ENCODE measurements around the gene SERPINC1.
"Not testable (repeated sequence)": the region's sequence is repeated elsewhere in the genome, so short reads cannot be mapped to it uniquely, and the experiment has no call there.

Gene SERPINC1

DNA sequence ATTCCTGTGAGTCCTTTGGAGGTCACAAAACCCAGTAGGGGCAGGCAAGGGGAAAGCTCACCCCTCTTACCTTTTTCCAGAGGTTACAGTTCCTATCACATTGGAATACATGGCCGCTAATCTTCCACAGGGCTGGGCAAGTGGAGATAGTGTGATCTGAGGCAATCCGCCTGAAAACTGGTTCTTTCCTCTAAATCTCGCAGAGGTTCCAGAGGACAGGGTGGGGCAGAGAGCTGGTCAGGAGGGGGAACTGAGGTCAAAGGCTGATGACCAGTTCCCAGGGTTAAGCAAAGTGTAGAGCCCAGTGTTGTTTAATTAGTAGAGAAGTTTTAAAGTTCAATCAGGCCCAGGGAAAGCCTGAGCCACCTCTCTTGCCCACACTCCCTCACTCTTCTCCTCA, at the start of gene SERPINC1:
SERPINC1 (minus strand) TSS at position 179 of the 400 bp plus-strand sequence; CDS start at position 111, 68 bp downstream.
- no peak for DNase-seq (ENCODE audit: low spot score)

DNA sequence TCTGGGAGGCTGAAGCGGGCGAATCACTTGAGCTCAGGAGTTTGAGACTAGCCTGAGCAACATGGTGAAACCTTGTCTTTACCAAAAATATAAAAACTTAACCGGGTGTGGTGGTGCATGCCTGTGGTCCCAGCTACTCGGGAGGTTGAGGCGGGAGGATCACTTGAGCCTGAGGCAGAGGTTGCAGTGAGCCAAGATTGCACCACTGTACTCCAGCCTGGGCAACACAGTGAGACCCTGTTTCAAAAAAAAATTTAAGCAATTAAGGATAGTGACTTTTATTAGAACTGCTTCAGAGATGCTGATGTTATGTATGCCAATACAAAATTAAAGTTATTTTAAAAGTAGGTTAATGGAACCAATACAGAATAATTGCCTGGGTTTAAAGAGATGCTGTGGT, 48.8 kb upstream of the SERPINC1 start:
- not testable (repeated sequence) for DNase-seq (ENCODE audit: low spot score)

DNA sequence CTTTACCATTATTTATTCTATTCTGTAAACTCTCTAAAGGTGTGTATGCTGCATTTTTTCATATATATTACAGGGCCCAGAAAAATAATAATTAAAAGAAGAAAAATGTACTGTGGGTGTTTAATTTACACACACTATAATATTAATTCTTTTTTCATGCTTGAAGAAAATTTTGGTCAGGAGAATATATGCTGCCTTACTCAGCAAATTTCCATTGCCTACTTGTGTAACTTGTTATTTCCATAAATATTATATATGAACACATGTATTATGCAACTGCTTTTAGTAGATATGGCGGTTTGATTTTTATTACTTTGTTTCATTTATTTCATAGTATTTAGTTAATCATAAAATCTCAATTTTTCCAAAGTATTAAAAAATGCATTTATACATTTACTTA, 46.4 kb upstream of the SERPINC1 start:
- DNase-seq (ENCODE audit: low spot score), result no peak

DNA sequence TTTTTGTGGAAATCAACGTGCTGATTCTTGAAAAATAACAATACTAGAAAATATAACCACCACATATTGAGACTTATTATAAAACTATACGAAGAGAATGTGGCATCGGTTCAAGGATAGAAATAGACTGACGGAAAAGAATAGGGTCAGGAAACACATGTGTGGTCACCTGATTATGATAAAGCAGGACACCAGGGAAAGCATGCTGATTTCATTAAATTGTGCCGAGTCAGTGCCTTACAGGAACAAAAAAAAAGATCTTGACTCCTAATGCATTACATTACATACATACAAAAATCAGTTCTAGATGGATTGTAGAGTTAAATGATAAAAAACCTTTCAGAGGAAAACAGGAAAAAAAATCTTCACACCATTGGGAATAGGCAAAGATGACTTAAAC, 43.5 kb upstream of the SERPINC1 start:
- DNase-seq (ENCODE audit: low spot score), result no peak

DNA sequence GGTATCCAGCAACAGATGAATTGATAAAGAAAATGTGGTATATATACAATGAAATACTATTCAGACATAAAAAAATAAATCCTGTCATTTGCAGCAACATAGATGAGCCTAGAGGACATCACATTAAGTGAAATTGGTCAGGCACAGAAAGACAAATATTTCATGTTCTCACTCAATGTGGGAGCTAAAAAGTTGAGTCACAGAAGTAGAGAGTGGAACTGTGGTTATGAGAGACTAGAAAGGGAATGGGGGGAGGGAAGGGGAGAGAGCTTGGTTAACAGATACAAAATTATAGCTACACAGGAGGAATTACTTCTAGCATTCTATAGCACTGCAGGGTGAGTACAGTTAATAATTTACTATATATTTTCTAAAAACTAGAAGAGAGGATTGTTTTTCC, 37.1 kb upstream of the SERPINC1 start:
- DNase-seq (ENCODE audit: low spot score), result no peak

DNA sequence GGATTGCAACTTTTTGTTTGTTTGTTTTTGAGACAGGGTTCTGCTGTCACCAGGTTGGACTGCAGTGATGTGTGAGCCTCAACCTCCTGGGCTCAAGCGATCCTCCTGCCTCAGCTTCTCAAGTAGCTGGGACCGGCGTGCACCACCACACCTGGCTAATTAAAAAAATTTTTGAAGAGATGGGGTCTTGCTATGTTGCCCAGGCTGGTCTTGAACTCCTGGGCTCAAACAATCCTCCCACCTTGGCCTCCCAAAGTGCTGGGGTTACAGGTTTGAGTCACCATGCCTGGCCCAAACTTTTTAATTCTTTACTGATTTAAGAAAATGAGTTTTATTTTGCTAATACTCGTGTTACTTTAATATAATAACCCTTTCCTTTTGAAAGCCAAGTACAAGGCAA, 31.5 kb upstream of the SERPINC1 start:
- DNase-seq (ENCODE audit: low spot score), result no peak

DNA sequence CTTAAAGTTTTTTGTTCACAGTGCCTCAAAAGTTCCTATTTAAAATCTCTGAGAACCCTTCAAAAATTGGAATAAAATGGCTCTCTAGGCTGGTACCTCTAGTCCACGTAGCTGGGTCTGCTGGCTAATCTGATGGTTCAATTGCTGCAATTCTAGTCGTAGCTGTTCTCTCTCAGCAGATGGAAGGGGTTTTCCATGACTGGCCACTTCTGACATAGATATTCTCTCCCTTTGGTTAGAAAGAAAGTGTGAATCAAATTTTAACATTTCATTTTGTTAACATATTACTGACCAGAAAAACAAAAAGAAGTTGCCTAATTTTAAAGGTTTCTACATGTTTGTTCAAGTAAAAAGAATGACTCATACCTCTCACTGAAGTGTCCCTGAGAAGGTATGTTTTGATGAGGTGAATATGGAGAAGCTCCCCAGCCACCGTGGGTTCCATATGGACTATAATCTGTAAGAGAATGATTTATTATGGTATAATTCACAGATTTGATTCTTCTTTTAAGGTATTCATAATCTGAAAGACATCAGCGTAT, 29.3 kb upstream of the SERPINC1 start:
- no peak for DNase-seq (ENCODE audit: low spot score)

DNA sequence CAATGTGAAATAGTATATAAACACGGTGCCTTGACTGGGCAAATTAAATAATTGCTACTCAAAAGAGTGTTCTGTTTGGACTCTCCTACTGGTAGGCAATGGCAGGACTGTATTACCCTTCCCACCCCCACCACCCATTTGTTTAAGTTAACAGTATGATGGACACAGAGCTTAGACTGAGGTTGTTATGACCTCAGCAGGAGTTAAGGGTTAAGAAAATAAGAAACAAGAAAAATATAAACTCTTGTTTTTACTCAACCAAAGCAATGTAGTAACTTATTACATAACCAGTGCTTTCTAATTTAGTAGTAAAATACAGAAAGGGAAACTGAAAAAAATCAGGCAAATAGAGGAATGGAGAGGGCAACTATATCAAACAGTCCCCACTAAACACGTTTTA, 19.9 kb upstream of the SERPINC1 start:
- DNase-seq (ENCODE audit: low spot score), result no peak

DNA sequence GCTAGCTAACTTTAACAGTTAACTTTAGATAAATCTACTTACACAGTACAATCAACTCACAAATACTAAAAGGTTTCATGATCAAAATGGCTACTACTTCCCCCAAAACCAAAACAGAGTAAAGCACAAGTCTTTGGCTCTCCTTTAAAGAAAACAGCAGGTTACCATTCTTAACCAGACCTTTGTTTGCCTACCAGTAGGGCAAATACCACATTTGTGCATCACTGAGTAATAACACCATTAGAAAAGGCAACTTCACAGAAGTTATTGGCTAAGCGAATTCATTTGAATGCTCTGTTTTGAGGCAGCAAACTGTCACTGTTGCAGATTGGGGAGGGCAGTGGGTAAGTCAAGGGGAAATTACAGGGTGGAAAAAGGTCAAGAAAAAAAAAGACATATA, 17.3 kb upstream of the SERPINC1 start:
- DNase-seq (ENCODE audit: low spot score), result no peak

DNA sequence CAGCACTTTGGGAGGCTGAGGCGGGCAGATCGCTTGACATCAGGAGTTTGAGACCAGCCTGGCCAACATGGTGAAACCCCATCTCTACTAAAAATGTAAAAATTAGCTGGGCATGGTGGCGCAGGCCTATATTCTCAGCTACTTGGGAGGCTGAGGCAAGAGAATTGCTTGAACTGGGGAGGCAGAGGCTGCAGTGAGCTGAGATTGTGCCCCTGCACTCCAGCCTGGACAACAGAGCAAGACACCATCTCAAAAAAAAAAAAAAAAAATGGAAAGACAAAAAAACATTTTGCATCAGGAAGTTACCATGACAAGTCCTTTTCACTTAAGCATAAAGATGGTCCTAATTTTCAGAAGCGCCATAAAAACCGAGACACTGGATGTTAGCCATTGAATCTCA, 13.4 kb upstream of the SERPINC1 start:
- not testable (repeated sequence) for DNase-seq (ENCODE audit: low spot score)

DNA sequence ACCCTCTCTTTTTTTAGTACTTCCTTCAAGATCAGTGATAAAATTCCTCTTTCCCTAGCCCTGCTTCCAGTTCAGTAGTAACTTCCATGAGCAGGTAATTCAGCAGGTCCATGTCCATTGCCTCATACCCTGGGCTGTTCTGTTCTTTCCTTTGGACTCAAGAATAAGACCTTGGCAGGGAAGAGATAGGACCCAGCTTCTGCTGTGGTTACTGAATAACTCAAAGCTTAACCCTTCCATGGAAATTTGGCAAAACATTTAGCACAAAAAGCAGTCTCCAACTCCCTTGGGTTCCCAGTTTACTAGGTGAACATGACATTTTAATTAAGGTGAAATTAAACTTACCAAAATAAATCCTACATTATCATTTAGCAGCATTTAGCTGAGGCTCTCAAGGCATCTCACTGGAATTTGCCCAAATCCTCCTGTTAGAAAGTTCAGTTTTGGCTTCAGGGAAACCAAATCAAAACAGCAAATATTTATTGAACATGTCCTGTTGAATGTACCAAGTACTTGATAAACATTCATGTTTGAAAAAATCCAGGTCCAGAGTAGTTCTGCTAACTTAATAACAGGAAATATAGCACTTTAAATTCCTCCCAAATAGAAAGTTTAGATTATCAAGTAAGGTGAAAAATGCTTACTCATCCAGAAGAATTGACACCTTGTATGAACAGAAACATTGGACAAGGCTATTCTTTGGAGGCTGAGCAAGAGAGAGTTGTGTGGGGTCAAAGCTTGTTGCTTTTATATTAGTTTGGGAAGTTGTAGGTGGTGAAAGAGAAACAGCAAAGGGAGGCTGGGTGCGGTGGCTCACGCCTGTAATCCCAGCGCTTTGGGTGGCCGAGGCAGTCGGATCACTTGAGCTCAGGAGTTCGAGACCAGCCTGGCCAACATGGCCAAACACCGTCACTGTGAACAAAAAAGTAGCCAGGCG, 8.4 kb upstream of the SERPINC1 start:
- DNase-seq (ENCODE audit: low spot score), result no peak

DNA sequence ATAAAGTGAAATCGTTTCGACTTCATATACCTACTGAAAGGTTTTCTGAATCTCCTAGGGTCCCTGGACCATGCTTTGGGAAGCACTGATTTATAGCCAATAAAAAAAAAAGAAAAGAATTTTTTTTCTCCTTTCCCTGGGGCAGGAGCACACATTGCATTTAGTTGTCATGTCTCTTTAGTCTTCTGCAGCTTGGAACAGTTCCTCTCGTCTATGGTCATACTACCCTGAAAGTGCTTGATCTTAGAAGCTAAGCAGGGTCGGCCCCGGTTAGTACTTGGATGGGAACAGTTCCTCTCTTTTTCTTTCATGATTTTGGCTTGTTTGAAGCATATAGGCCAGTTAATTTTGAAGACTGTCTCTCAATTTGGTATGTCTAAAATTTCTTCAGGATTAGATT, 3.7 kb upstream of the SERPINC1 start:
- DNase-seq (ENCODE audit: low spot score), result no peak

DNA sequence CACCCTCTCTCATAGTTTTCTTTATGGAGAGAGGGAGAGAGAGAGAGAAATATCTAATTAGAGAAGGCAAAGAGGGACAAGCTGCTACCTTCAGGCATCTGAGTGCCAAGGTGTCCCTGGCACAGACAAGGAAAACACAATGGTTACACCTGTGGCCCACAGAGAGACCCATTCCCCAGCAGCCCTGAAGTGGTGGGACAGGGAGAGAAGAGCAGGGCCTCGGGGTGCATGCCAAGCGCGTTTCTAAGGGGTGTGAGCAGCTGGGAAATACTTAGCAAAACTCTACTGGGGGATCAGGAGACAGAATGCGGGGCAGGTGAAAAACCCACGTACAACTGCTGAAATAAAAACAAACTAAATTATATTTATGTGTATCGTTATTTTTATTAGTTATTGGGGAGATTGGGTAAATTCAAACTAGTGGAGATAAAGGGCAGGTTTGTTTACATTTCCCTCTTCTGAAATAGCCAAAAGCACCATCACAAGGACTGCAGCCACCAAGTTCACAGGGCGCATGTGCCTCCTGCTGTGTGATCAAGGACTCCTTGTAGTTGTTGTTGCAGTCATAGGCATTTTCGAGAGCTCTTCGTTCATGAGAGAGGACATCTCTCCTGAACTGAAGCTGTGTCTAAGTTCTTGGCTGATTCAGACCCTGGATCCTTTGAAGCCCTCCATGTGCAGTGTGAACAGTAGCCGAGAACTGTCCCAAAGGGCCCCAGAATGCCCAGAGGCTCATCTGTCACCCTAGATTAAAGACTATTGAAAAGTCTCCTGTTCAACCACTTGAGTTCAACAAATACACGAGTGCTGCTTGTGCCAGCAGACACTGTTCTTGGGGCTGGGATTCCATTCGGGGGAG, 737 bp upstream of the SERPINC1 start:
- no peak for DNase-seq (ENCODE audit: low spot score)

DNA sequence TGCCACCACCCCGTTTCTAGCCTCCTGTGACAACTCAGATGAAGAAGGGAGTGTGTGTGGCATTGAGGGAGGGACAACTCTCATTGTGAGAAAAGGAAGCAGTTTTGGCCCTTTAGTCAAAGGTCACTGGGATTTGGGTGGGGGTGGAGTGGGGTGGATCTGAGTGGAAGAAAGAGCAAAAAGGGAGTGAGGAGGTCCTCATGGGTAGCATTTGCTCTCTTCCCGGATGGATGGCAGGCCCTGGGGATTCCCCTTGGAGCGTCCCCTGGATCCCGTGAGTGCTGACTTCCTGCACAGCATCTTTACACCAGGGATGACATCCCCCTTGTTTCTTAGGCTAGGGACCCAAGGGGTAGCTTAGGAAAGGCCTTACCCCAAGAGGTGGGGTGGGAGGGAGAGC, 460 bp downstream of the SERPINC1 start:
- no peak for DNase-seq (ENCODE audit: low spot score)

DNA sequence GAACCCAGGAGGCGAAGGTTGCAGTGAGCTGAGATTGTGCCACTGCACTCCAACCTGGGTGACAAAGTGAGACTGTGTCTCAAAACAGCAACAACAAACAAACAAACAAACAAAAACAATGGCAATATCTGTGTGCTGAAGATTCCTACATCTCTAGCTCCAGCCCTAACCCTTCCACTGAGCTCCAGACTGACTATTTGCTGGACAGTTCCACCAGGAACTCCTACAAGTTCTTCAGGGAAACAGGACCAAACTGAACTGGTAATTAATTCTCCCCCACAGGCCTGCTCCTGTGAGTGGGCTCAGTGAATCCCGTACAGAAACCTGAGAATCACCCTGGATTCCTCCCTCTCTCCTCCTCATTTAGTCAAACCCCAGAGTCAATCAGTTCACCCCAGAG, 1.5 kb downstream of the SERPINC1 start:
- DNase-seq (ENCODE audit: low spot score), result no peak

DNA sequence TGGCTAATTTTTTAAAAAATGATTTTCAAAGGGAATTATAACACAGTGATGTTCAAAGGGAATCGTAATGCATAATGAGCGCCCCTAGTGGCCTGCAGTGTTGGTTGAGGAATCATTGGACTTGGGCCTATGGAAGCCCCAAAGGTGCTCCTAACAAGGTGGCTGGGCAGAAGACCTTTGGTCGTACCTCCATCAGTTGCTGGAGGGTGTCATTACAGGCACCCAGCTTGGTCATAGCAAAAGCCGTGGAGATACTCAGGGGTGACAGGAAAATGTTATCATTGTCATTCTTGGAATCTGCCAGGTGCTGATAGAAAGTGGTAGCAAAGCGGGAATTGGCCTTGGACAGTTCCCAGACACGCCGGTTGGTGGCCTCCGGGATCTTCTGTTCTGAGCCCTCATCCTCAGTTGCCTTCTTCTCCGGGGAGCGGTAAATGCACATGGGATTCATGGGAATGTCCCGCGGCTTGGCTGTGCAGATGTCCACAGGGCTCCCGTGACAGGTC, 2.7 kb downstream of the SERPINC1 start:
- DNase-seq (ENCODE audit: low spot score), result peak; percentile 56

DNA sequence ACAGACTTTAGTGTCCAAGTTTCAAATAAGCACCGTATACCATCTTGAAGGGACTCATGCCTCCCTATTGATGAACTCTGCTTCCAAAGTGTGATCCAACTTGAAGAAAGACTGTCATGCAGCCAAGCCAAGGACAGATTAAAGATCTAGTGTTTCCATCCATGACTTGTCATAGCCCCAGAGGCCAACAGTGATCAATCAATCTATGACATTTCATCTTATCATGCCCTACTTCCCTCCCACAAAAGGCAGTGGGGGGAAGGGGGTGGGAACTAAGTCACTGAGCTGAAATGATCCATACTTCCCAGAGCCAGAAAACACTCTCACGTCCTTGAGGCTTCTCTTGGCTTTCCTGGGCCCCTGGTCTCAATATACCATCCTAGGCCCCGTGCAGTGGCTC, 4.0 kb downstream of the SERPINC1 start:
- DNase-seq (ENCODE audit: low spot score), result no peak

DNA sequence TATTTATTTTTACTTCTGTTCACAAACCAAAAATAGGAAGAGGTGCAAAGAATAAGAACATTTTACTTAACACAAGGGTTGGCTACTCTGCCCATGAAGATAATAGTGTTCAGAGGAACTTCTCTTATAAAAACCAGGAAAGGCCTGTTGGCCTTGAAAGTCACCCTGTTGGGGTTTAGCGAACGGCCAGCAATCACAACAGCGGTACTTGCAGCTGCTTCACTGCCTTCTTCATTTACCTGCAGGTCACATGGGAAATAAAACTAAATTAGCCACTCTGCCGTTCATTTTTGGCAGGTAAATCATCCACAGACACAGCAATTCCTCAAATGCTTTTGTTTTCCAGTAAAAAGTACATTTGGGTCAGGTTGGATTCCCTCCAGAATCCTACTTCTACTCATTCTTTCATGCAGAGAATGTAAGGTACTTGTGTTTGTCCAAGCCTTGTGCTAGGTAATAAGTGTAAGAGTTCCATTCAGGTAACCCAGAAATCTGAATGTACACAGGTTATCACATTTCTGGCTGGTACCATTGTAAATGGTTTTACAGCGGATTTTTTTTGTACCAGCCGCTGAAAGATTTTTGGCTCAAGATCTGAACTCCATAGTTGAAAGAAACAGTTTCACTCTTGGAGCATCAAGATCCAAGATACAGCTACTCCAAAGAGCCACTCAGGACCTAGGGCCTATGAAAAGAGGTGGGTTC, 13.1 kb downstream of the SERPINC1 start:
- no peak for DNase-seq (ENCODE audit: low spot score)

DNA sequence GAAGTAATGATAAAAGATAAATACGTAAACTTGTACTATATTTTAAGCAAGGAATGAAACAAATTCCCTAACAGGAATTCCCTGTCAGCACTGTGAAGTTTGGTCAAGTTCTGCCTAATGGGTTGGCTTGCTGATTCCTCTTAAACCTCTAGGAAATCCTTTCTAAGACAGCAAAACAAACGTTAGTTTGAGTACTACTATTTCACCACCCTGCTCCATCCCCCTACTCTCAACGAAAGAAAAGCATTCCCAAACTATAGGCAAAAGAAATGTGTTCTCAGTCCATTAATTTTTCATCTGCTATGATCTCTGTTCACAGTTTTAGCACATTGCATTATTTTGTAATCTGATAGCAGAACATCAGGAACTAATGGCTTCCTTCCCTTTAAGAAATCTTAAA, 16.1 kb downstream of the SERPINC1 start:
- DNase-seq (ENCODE audit: low spot score), result no peak

DNA sequence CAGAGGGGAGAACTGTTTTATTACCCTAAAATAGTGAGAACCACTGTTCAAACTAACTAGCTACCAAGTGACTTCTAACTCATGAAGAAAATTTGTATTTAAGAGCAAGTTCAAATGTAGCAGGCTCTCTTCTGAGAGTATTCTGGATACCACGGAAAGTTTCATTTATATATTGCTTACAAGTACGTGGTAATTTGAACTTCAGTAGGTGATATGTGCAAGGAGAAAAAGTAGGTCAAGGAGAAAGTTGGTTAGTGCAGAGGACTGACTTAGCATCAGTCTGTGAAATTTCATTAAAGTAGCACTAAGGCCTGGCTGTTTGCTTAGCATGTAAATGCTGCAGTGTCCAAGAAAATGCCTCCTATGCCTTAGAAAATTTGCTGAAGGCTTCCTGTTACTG, 16.7 kb downstream of the SERPINC1 start:
- no peak for DNase-seq (ENCODE audit: low spot score)

DNA sequence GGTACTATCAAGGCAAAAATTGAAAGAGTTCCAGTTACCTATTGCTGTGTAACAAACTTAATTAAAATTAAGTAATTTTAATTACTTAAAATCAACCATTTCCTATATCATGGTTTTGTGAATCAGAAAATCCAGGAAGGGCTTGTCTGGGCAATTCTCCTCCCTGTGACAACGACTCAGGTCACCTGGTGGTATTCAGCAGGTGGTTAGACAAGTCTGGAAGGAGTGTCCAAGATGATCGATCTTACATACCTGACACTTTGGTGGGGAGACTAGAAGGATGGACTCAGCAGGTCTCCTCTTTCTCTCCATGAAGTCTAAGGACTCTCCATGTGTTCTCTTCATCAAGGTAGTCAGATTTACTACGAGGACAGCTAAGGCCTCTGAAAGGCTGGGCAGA, 22.9 kb downstream of the SERPINC1 start:
- DNase-seq (ENCODE audit: low spot score), result no peak

DNA sequence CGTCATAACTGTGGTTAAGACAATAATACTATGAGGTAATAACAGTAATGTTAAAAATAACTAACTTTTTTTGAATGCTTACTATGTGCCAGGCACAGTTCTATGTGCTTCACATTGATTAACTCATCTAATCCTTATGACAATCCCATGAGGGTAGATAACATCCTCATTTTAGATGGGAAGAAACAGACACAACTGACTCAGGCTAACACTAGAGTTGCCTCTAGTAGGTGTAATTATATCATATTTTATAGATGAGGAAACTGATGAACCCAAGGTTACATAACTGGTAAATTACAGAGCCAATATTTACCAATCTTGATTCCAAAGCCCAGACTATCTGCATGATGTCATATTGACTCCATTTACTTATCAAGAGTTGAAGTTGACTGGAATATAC, 23.5 kb downstream of the SERPINC1 start:
- DNase-seq (ENCODE audit: low spot score), result no peak
